ENCODE results near the gene KCTD16.

The KCTD16 gene

GRCh38 chr5:144295284-144295683 lies 124.6 kb downstream of the KCTD16 start:
- no peak for DNase-seq (ENCODE audit: low spot score in 2 of 2)
- in situ Hi-C loops (cut with MboI; ENCODE audit: low sequenced_read_pairs), result no loop called here
- no peaks in the 10 kb centered on the region for H3K27me3 ChIP-seq (ENCODE audit: low read depth)
- H3K4me3 ChIP-seq, result no peak overlapping the region
- H3K36me3 ChIP-seq (replicated peaks), result no peaks in the 10 kb centered on the region
- peaks cover 13% of the 10 kb centered on the region for H3K4me1 ChIP-seq
- no peaks in the 10 kb centered on the region for H3K9me3 ChIP-seq

GRCh38 chr5:144297081-144297480 lies 126.4 kb downstream of the KCTD16 start:
- no peak for DNase-seq (ENCODE audit: low spot score in 2 of 2)
- no peak overlapping the region for H3K4me3 ChIP-seq
- H3K27me3 ChIP-seq (ENCODE audit: low read depth), result no peaks in the 10 kb centered on the region
- H3K36me3 ChIP-seq (replicated peaks), result no peaks in the 10 kb centered on the region
- no peaks in the 10 kb centered on the region for H3K9me3 ChIP-seq
- peaks cover 15% of the 10 kb centered on the region for H3K4me1 ChIP-seq
- in situ Hi-C loops (cut with MboI; ENCODE audit: low sequenced_read_pairs), result no loop called here

- peak; percentile 46 to 94 for DNase-seq (ENCODE audit: low spot score in 2 of 2)
- no peaks in the 10 kb centered on the region for H3K27me3 ChIP-seq (ENCODE audit: low read depth)
- H3K4me3 ChIP-seq, result no peak overlapping the region
- in situ Hi-C loops (cut with MboI; ENCODE audit: low sequenced_read_pairs), result no loop called here
- peaks cover 29% of the 10 kb centered on the region for H3K4me1 ChIP-seq
- no peaks in the 10 kb centered on the region for H3K9me3 ChIP-seq
- no peaks in the 10 kb centered on the region for H3K36me3 ChIP-seq (replicated peaks)
These were observed 128.0 kb downstream of the KCTD16 start for GRCh38 chr5:144298658-144299057.

- H3K9me3 ChIP-seq, result no peaks in the 10 kb centered on the region
- H3K27me3 ChIP-seq (ENCODE audit: low read depth), result no peaks in the 10 kb centered on the region
- H3K36me3 ChIP-seq (replicated peaks), result no peaks in the 10 kb centered on the region
- peaks cover 25% of the 10 kb centered on the region for H3K4me1 ChIP-seq
- in situ Hi-C loops (cut with MboI; ENCODE audit: low sequenced_read_pairs), result no loop called here
- DNase-seq (ENCODE audit: low spot score in 2 of 2), result no peak
- H3K4me3 ChIP-seq, result no peak overlapping the region
These were observed 134.0 kb downstream of the KCTD16 start for GRCh38 chr5:144304688-144305087.

- in situ Hi-C loops (cut with MboI; ENCODE audit: low sequenced_read_pairs), result no loop called here
These were observed 137.1 kb downstream of the KCTD16 start for GRCh38 chr5:144307736-144308135.

GRCh38 chr5:144308174-144308573 lies 137.5 kb downstream of the KCTD16 start:
- no peak for DNase-seq (ENCODE audit: low spot score in 2 of 2)
- peaks cover 21% of the 10 kb centered on the region for H3K4me1 ChIP-seq
- H3K36me3 ChIP-seq (replicated peaks), result no peaks in the 10 kb centered on the region
- no peaks in the 10 kb centered on the region for H3K9me3 ChIP-seq
- no peak overlapping the region for H3K4me3 ChIP-seq
- in situ Hi-C loops (cut with MboI; ENCODE audit: low sequenced_read_pairs), result no loop called here
- H3K27me3 ChIP-seq (ENCODE audit: low read depth), result no peaks in the 10 kb centered on the region

More at GRCh38 chr5:144307736-144308135, 137.1 kb downstream of the KCTD16 start:
- Histone ChIP-seq H3K36me3 (replicated peaks) (no peaks in the 10 kb centered on the region), H3K9me3 (no peaks in the 10 kb centered on the region), H3K4me1 (peaks cover 25% of the 10 kb centered on the region), H3K4me3 (no peak overlapping the region), H3K27me3 (ENCODE audit: low read depth) (no peaks in the 10 kb centered on the region)
- no peak for DNase-seq (ENCODE audit: low spot score in 2 of 2)

GRCh38 chr5:144308906-144309670 lies 138.4 kb downstream of the KCTD16 start:
- Histone ChIP-seq H3K4me3 (no peak overlapping the region), H3K27me3 (ENCODE audit: low read depth) (no peaks in the 10 kb centered on the region), H3K36me3 (replicated peaks) (no peaks in the 10 kb centered on the region), H3K4me1 (peaks cover 17% of the 10 kb centered on the region), H3K9me3 (no peaks in the 10 kb centered on the region)
- in situ Hi-C loops (cut with MboI; ENCODE audit: low sequenced_read_pairs), result no loop called here
- DNase-seq (ENCODE audit: low spot score in 2 of 2), result peak; percentile 35 to 41

- no peaks in the 10 kb centered on the region for H3K36me3 ChIP-seq (replicated peaks)
- H3K4me1 ChIP-seq, result peaks cover 17% of the 10 kb centered on the region
- no peaks in the 10 kb centered on the region for H3K27me3 ChIP-seq (ENCODE audit: low read depth)
- H3K4me3 ChIP-seq, result no peak overlapping the region
- H3K9me3 ChIP-seq, result no peaks in the 10 kb centered on the region
- in situ Hi-C loops (cut with MboI; ENCODE audit: low sequenced_read_pairs), result no loop called here
- no peak for DNase-seq (ENCODE audit: low spot score in 2 of 2)
These were observed 139.9 kb downstream of the KCTD16 start for GRCh38 chr5:144310621-144311020.

GRCh38 chr5:144313147-144313726 lies 142.6 kb downstream of the KCTD16 start:
- in situ Hi-C loops (cut with MboI; ENCODE audit: low sequenced_read_pairs), result no loop called here
- Histone ChIP-seq H3K4me3 (no peak overlapping the region), H3K36me3 (replicated peaks) (no peaks in the 10 kb centered on the region), H3K27me3 (ENCODE audit: low read depth) (no peaks in the 10 kb centered on the region), H3K4me1 (peaks cover 19% of the 10 kb centered on the region), H3K9me3 (no peaks in the 10 kb centered on the region)
- DNase-seq (ENCODE audit: low spot score in 2 of 2), result no peak

GRCh38 chr5:144315026-144315425 lies 144.4 kb downstream of the KCTD16 start:
- H3K9me3 ChIP-seq, result no peaks in the 10 kb centered on the region
- H3K27me3 ChIP-seq (ENCODE audit: low read depth), result no peaks in the 10 kb centered on the region
- peaks cover 8% of the 10 kb centered on the region for H3K4me1 ChIP-seq
- H3K4me3 ChIP-seq, result no peak overlapping the region
- in situ Hi-C loops (cut with MboI; ENCODE audit: low sequenced_read_pairs), result no loop called here
- DNase-seq (ENCODE audit: low spot score in 2 of 2), result no peak
- no peaks in the 10 kb centered on the region for H3K36me3 ChIP-seq (replicated peaks)

- Histone ChIP-seq H3K36me3 (replicated peaks) (no peaks in the 10 kb centered on the region), H3K4me3 (no peak overlapping the region), H3K4me1 (peaks cover 3% of the 10 kb centered on the region), H3K27me3 (ENCODE audit: low read depth) (no peaks in the 10 kb centered on the region), H3K9me3 (no peaks in the 10 kb centered on the region)
- DNase-seq (ENCODE audit: low spot score in 2 of 2), result no peak
- in situ Hi-C loops (cut with MboI; ENCODE audit: low sequenced_read_pairs), result no loop called here
These were observed 145.4 kb downstream of the KCTD16 start for GRCh38 chr5:144315994-144316634.

GRCh38 chr5:144318011-144318410 lies 147.3 kb downstream of the KCTD16 start:
- no peaks in the 10 kb centered on the region for H3K27me3 ChIP-seq (ENCODE audit: low read depth)
- H3K4me3 ChIP-seq, result no peak overlapping the region
- in situ Hi-C loops (cut with MboI; ENCODE audit: low sequenced_read_pairs), result no loop called here
- H3K36me3 ChIP-seq (replicated peaks), result no peaks in the 10 kb centered on the region
- H3K4me1 ChIP-seq, result peaks cover 3% of the 10 kb centered on the region
- DNase-seq (ENCODE audit: low spot score in 2 of 2), result peak; percentile 31 to 47
- no peaks in the 10 kb centered on the region for H3K9me3 ChIP-seq

- Histone ChIP-seq H3K4me3 (no peak overlapping the region), H3K36me3 (replicated peaks) (no peaks in the 10 kb centered on the region), H3K4me1 (peaks cover 3% of the 10 kb centered on the region), H3K27me3 (ENCODE audit: low read depth) (no peaks in the 10 kb centered on the region), H3K9me3 (no peaks in the 10 kb centered on the region)
- DNase-seq (ENCODE audit: low spot score in 2 of 2), result no peak
- in situ Hi-C loops (cut with MboI; ENCODE audit: low sequenced_read_pairs), result no loop called here
These were observed 147.8 kb downstream of the KCTD16 start for GRCh38 chr5:144318460-144318859.

GRCh38 chr5:144323181-144323580 lies 152.5 kb downstream of the KCTD16 start:
- in situ Hi-C loops (cut with MboI; ENCODE audit: low sequenced_read_pairs), result no loop called here
- Histone ChIP-seq H3K4me3 (no peak overlapping the region), H3K27me3 (ENCODE audit: low read depth) (no peaks in the 10 kb centered on the region), H3K4me1 (peaks cover 2% of the 10 kb centered on the region), H3K9me3 (no peaks in the 10 kb centered on the region), H3K36me3 (replicated peaks) (no peaks in the 10 kb centered on the region)
- DNase-seq (ENCODE audit: low spot score in 2 of 2), result no peak
